IMR-90 (cell line): ENCODE data around the gene MLIP. TPM values are rescaled to one million over a fixed set of nuclear protein-coding genes. Genes with fewer than 3 reads are reported as not detected.

ENCODE experiments used
- ATAC-seq: fragments of 200-7000 bp; cut with Tn5 transposase; 2 replicates; pipeline ENCODE4 v1.9.1; 2020; ENCODE audit warnings: low read depth, mild to moderate bottlenecking, moderate library complexity
- BruUV-seq: library from RNA; stranded (reverse); fragments of 400-500 nt; replicated peaks from 2 replicates; lab custom pipeline; 2021; lab: Mats Ljungman, UMichigan
- CTCF ChIA-PET: fragments of 300-600 bp; formaldehyde crosslinking; extraction: SDS; loops from one replicate; lab custom pipeline; 2021; ENCODE audit warnings: antibody characterized with exemption; lab: Yijun Ruan, JAX
- POLR2A ChIA-PET: fragments of 300-600 bp; sonication (Branson Sonifier 250); formaldehyde crosslinking; loops from one replicate; lab custom pipeline; 2022; ENCODE audit warnings: antibody characterized with exemption; ENCODE audit not compliant: unreplicated experiment; lab: Charles Lee
- DNase-seq: peaks from one replicate; pipeline ENCODE4 v3.0.0; 2013
- H2AFZ ChIP-seq: replicated peaks from 2 replicates; pipeline ENCODE3; 2013; ENCODE audit warnings: low read length, mild to moderate bottlenecking; ENCODE audit not compliant: poor library complexity
- H2AK5ac ChIP-seq: 2 replicates; pipeline ENCODE4 v1.6.1; 2013; ENCODE audit warnings: low read depth, low read length, inconsistent platforms
- H2AK9ac ChIP-seq: replicated peaks from 2 replicates; pipeline ENCODE3; 2013; ENCODE audit warnings: mild to moderate bottlenecking, low read depth, low read length, moderate library complexity; ENCODE audit not compliant: poor library complexity
- H2BK120ac ChIP-seq: 2 replicates; pipeline ENCODE4 v1.6.1; 2013; ENCODE audit warnings: low read depth, low read length, inconsistent platforms
- H2BK15ac ChIP-seq: 3 replicates; pipeline ENCODE4 v1.6.1; 2013; ENCODE audit warnings: low read depth, low read length, inconsistent platforms
- H2BK20ac ChIP-seq: 2 replicates; pipeline ENCODE4 v1.6.1; 2013; ENCODE audit warnings: low read depth, mild to moderate bottlenecking, inconsistent platforms, low read length, moderate library complexity
- H2BK5ac ChIP-seq: 2 replicates; pipeline ENCODE4 v1.6.1; 2013; ENCODE audit warnings: mild to moderate bottlenecking, low read depth, low read length, inconsistent platforms; ENCODE audit not compliant: poor library complexity, severe bottlenecking
- H3K14ac ChIP-seq: replicated peaks from 2 replicates; pipeline ENCODE4 v1.6.1; 2013; ENCODE audit warnings: low read depth, low read length, inconsistent platforms
- H3K18ac ChIP-seq: 2 replicates; pipeline ENCODE4 v1.6.1; 2013; ENCODE audit warnings: low read depth, low read length, control low read depth
- H3K23ac ChIP-seq: 2 replicates; pipeline ENCODE4 v1.6.1; 2013; ENCODE audit warnings: low read depth, low read length, inconsistent platforms
- H3K27ac ChIP-seq: 2 replicates; pipeline ENCODE4 v1.5.1; 2013; ENCODE audit warnings: mild to moderate bottlenecking, control low read depth, low read length; ENCODE audit not compliant: insufficient read depth
- H3K27me3 ChIP-seq: 2 replicates; pipeline ENCODE4 v1.6.1; 2013; ENCODE audit warnings: low read length; ENCODE audit not compliant: control insufficient read depth, insufficient read depth
- H3K36me3 ChIP-seq: 2 replicates; pipeline ENCODE4 v1.6.1; 2013; ENCODE audit warnings: low read length, mixed read lengths; ENCODE audit not compliant: control insufficient read depth, insufficient read depth
- H3K4ac ChIP-seq: 2 replicates; pipeline ENCODE4 v1.6.1; 2013; ENCODE audit warnings: low read depth, low read length, inconsistent platforms
- H3K4me1 ChIP-seq: 2 replicates; pipeline ENCODE4 v1.6.1; 2013; ENCODE audit warnings: low read length, mixed read lengths; ENCODE audit not compliant: control insufficient read depth, insufficient read depth
- H3K4me2 ChIP-seq: 2 replicates; pipeline ENCODE4 v1.6.1; 2013; ENCODE audit warnings: low read depth, mild to moderate bottlenecking, control low read depth, low read length, moderate library complexity
- H3K4me3 ChIP-seq: 2 replicates; pipeline ENCODE4 v1.5.1; 2013; ENCODE audit warnings: low read depth, mild to moderate bottlenecking, control low read depth, low read length, moderate library complexity; ENCODE audit not compliant: insufficient read depth
- H3K56ac ChIP-seq: 2 replicates; pipeline ENCODE4 v1.6.1; 2013; ENCODE audit warnings: low read length, inconsistent platforms; ENCODE audit not compliant: insufficient read depth; ENCODE audit errors: extremely low read depth
- H3K79me1 ChIP-seq, 2 experiments: 2 replicates each; pipeline ENCODE4 v1.6.1; 2013; ENCODE audit warnings: low read length in 2 of 2, inconsistent platforms in 1 of 2, low read depth in 1 of 2
- H3K9ac ChIP-seq: 2 replicates; pipeline ENCODE4 v1.6.1; 2013; ENCODE audit warnings: low read depth, low read length, control low read depth
- H3K9me1 ChIP-seq: 2 replicates; pipeline ENCODE4 v1.6.1; 2013; ENCODE audit warnings: low read length, inconsistent platforms; ENCODE audit not compliant: insufficient read depth
- H3K9me3 ChIP-seq: 2 replicates; pipeline ENCODE4 v1.6.1; 2013; ENCODE audit warnings: low read length; ENCODE audit not compliant: control insufficient read depth, insufficient read depth
- H4K20me1 ChIP-seq: 2 replicates; pipeline ENCODE4 v1.6.1; 2013; ENCODE audit warnings: low read length, inconsistent platforms; ENCODE audit not compliant: insufficient read depth
- H4K5ac ChIP-seq: 2 replicates; pipeline ENCODE4 v1.6.1; 2013; ENCODE audit warnings: mild to moderate bottlenecking, low read depth, low read length, control low read depth
- H4K8ac ChIP-seq, 2 experiments: 2 replicates each; pipeline ENCODE4 v1.6.1; 2013; ENCODE audit warnings: low read depth in 2 of 2, low read length in 2 of 2, control low read depth in 1 of 2, inconsistent platforms in 1 of 2
- H4K91ac ChIP-seq: 2 replicates; pipeline ENCODE4 v1.6.1; 2013; ENCODE audit warnings: low read depth, low read length, inconsistent platforms; ENCODE audit not compliant: insufficient read depth
- ELK1 ChIP-seq: fragments of 150-350 bp; IDR thresholded peaks from 2 replicates; pipeline ENCODE4 v1.6.1; 2016; ENCODE audit warnings: low read depth, mild to moderate bottlenecking, low read length, moderate library complexity, borderline replicate concordance
- WGBS, 2 experiments: methylation state at CpG; one replicate each; pipeline versions ENCODE4 v1.1.5 to v1.1.7; 2013; ENCODE audit warnings: missing lambda C conversion rate in 2 of 2; ENCODE audit not compliant: insufficient read length in 1 of 2; ENCODE audit errors: extremely low coverage in 2 of 2; 5-methylcytosine and 5-hydroxymethylcytosine counted together
- dilution Hi-C: fragments of 300-500 bp; cut with HindIII; formaldehyde crosslinking; loops from one replicate; pipeline ENCODE4 v1.14.3; 2018; ENCODE audit warnings: low sequenced_read_pairs; ENCODE audit not compliant: unreplicated experiment
- in situ Hi-C: fragments of 300-500 bp; cut with MboI; formaldehyde crosslinking; loops from 3 replicates; pipeline ENCODE4 v1.14.3; 2019; ENCODE audit warnings: low sequenced_read_pairs, inconsistent platforms, mixed read lengths
- intact Hi-C: fragments of 100-400 bp; cut with micrococcal nuclease; formaldehyde crosslinking; loops from 2 replicates; pipeline ENCODE4 v1.10.0; 2022
- polyA plus RNA-seq, 3 experiments: library from polyadenylated mRNA; depleted of rRNA; stranded (reverse); fragments of >200 nt; gene quantifications; 2 replicates each; pipeline ENCODE4 v1.2.3, GENCODE V29; 2012; ENCODE audit warnings: low replicate concordance in 1 of 3
- total RNA-seq: library from RNA; depleted of rRNA; stranded (reverse); fragments of >200 nt; gene quantifications from 2 replicates; pipeline ENCODE4 v1.2.3, GENCODE V29; 2012

Gene MLIP
- total and polyA plus RNA-seq, 2 of the 4 experiments (the other 2 are of a cell fraction) = not detected

GRCh38 chr6:54096811-54097210 is 14.4 kb upstream of the MLIP start:
- no peak for TF ChIP-seq ELK1
- BruUV-seq = no TSS peak
- ChIA-PET CTCF (interaction anchor here (1.0 kb wide), 1 partner anchor 14 kb away, joined by 3 read pairs; no protein-coding TSS in a partner anchor), POLR2A (no interaction called here)
- H3K79me1 ChIP-seq = no peaks in the 10 kb centered on the region
- H4K91ac ChIP-seq = no peak overlapping the region
- H3K9me1 ChIP-seq = no peaks in the 10 kb centered on the region
- no peak overlapping the region for H2AK9ac ChIP-seq
- H3K23ac ChIP-seq = no peak overlapping the region
- H2BK20ac ChIP-seq = no peak overlapping the region
- H2BK120ac ChIP-seq = no peak overlapping the region
- H4K20me1 ChIP-seq = no peaks in the 10 kb centered on the region
- H2AFZ ChIP-seq = no peak overlapping the region
- in situ Hi-C loops = no loop called here
- H4K5ac ChIP-seq = no peak overlapping the region
- H3K56ac ChIP-seq = no peak overlapping the region
- H3K18ac ChIP-seq = no peak overlapping the region
- 88% methylated on average over 1 of the region's 3 CpGs; no CpG with 5 or more reads in 1 of the 2 experiments for WGBS, 2 experiments
- H3K36me3 ChIP-seq = no peaks in the 10 kb centered on the region
- H3K27ac ChIP-seq = no peak overlapping the region
- H3K4me3 ChIP-seq = no peak overlapping the region
- H3K14ac ChIP-seq = no peak overlapping the region
- no peaks in the 10 kb centered on the region for H3K27me3 ChIP-seq
- no peak overlapping the region for H3K9ac ChIP-seq
- ATAC-seq = no peak
- no peaks in the 10 kb centered on the region for H3K9me3 ChIP-seq
- dilution Hi-C loops = no loop called here
- H3K4me2 ChIP-seq = no peak overlapping the region
- no peak overlapping the region for H2BK15ac ChIP-seq
- no peaks in the 10 kb centered on the region for H3K4me1 ChIP-seq
- H3K4ac ChIP-seq = no peak overlapping the region
- no peak overlapping the region for H4K8ac ChIP-seq
- no peak overlapping the region for H2AK5ac ChIP-seq
- intact Hi-C loops = no loop called here
- no peak overlapping the region for H2BK5ac ChIP-seq
- no peak for DNase-seq
